Lower leg skin (tissue), 3 donors: ENCODE measurements around the gene C20orf204.

ENCODE experiments used
- POLR2A ChIP-seq, 2 donors: fragments of 450-650 bp; IDR thresholded peaks; one replicate each; pipeline ENCODE4 v1.6.1; 2016 to 2017; ENCODE audit warnings: antibody characterized with exemption in 2 of 2, mild to moderate bottlenecking in 1 of 2, moderate library complexity in 1 of 2
- TF ChIP-seq, protein P1 (sequence below), 3 donors: fragments of 450-650 bp; IDR thresholded peaks; one replicate each; pipeline ENCODE4 v1.5.1; 2016; ENCODE audit warnings: antibody characterized with exemption in 3 of 3, mild to moderate bottlenecking in 3 of 3, moderate library complexity in 2 of 3

GRCh38 chr20:64048402-64049044 lies 12.5 kb downstream of the C20orf204 start:
- TF ChIP-seq, protein P1, sequence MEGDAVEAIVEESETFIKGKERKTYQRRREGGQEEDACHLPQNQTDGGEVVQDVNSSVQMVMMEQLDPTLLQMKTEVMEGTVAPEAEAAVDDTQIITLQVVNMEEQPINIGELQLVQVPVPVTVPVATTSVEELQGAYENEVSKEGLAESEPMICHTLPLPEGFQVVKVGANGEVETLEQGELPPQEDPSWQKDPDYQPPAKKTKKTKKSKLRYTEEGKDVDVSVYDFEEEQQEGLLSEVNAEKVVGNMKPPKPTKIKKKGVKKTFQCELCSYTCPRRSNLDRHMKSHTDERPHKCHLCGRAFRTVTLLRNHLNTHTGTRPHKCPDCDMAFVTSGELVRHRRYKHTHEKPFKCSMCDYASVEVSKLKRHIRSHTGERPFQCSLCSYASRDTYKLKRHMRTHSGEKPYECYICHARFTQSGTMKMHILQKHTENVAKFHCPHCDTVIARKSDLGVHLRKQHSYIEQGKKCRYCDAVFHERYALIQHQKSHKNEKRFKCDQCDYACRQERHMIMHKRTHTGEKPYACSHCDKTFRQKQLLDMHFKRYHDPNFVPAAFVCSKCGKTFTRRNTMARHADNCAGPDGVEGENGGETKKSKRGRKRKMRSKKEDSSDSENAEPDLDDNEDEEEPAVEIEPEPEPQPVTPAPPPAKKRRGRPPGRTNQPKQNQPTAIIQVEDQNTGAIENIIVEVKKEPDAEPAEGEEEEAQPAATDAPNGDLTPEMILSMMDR (IDR thresholded peaks at IDR 0.05), result no peak
- no peak for TF ChIP-seq POLR2A (IDR thresholded peaks at IDR 0.05)
